Testis (tissue), 3 donors: ENCODE measurements around the gene MCEE. TPM values are rescaled to one million over a fixed set of nuclear protein-coding genes. Genes with fewer than 3 reads are reported as not detected.
"Not testable (repeated sequence)": the region's sequence is repeated elsewhere in the genome, so short reads cannot be mapped to it uniquely, and the experiment has no call there.

Source experiments
- DNase-seq: peaks from one replicate; pipeline ENCODE4 v3.0.0-alpha.2; 2019
- H3K27ac ChIP-seq, 2 donors: fragments of 200-600 bp; sonication (generic); one replicate each; pipeline ENCODE4 v1.5.1; 2019
- H3K27me3 ChIP-seq: fragments of 200-600 bp; sonication (generic); one replicate; pipeline ENCODE4 v1.5.1; 2019
- H3K36me3 ChIP-seq: fragments of 200-600 bp; sonication (generic); one replicate; pipeline ENCODE4 v1.5.1; 2017; ENCODE audit warnings: low read depth; ENCODE audit errors: missing control alignments
- H3K4me1 ChIP-seq: fragments of 200-600 bp; sonication (generic); one replicate; pipeline ENCODE4 v1.5.1; 2019
- H3K4me3 ChIP-seq, 2 donors: fragments of 200-600 bp; sonication (generic); one replicate each; pipeline ENCODE4 v1.5.1; 2017 to 2019
- H3K9me3 ChIP-seq: fragments of 200-600 bp; sonication (generic); one replicate; pipeline ENCODE4 v1.5.1; 2017
- POLR2A ChIP-seq: fragments of 450-650 bp; IDR thresholded peaks from one replicate; pipeline ENCODE4 v1.6.1; 2017; ENCODE audit warnings: antibody characterized with exemption, mild to moderate bottlenecking, moderate library complexity
- WGBS, 2 donors: methylation state at CpG; one replicate each; pipeline ENCODE4 v1.1.5; 2018; 5-methylcytosine and 5-hydroxymethylcytosine counted together
- intact Hi-C: fragments of 100-400 bp; cut with DNase I; formaldehyde crosslinking; loops from one replicate; pipeline ENCODE4 v1.15.1; 2023; ENCODE audit warnings: low total_unique reads
- polyA plus RNA-seq: library from polyadenylated mRNA; stranded (reverse); fragments of 350-450 nt; fragmentation: Illumina TruSeq; extraction: RNeasy Lipid Tissue Mini Kit (QIAGEN cat#74804); gene quantifications from one replicate; pipeline ENCODE4 v1.2.3, GENCODE V29; 2014; ENCODE audit warnings: low read depth, low replicate concordance; ENCODE audit not compliant: insufficient read depth
- total RNA-seq, 2 donors: library from RNA; depleted of rRNA; stranded (reverse); fragments of >200 nt; gene quantifications; one replicate each; pipeline ENCODE4 v1.2.3, GENCODE V29; 2016
- TF ChIP-seq, protein P1 (sequence below), 3 experiments: fragments of 450-650 bp in 2 of 3; fragments of 200-600 bp in 1 of 3; sonication (generic) in 1 of 3; IDR thresholded peaks; one replicate each; pipeline ENCODE4 v1.5.1; 2016 to 2019; ENCODE audit warnings: antibody characterized with exemption in 3 of 3, mild to moderate bottlenecking in 2 of 3, moderate library complexity in 1 of 3

Gene MCEE
- total and polyA plus RNA-seq, 3 donors from 2014 or later, result 7.7 to 14.6 (median 10.7) TPM

DNA sequence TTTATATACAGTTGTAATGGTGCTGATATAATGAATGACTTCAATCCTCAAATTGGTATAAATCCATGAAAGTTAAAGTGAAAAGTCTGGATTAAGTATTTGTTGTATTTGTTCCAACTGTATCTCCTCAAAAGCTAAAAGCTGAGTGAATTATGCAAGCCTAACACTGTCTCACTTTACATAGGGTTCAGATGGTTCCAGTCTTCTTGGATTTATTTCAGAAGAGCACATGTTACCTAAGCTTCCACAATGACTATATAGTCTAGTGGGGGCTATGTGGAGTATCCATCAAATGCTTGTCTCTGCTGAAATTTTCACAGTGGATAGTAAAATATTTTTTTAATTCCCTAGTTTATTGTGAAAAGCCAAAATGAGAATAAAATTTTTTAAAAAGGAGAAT, 13.0 kb downstream of the MCEE start:
- no peak for DNase-seq
- Histone ChIP-seq H3K27ac (no peak overlapping the region), H3K4me3 (no peak overlapping the region), H3K9me3 (no peaks in the 10 kb centered on the region), H3K36me3 (no peaks in the 10 kb centered on the region), H3K4me1 (no peaks in the 10 kb centered on the region), H3K27me3 (no peaks in the 10 kb centered on the region)
- intact Hi-C loops, result no loop called here
- TF ChIP-seq POLR2A, result no peak
- TF ChIP-seq, protein P1, sequence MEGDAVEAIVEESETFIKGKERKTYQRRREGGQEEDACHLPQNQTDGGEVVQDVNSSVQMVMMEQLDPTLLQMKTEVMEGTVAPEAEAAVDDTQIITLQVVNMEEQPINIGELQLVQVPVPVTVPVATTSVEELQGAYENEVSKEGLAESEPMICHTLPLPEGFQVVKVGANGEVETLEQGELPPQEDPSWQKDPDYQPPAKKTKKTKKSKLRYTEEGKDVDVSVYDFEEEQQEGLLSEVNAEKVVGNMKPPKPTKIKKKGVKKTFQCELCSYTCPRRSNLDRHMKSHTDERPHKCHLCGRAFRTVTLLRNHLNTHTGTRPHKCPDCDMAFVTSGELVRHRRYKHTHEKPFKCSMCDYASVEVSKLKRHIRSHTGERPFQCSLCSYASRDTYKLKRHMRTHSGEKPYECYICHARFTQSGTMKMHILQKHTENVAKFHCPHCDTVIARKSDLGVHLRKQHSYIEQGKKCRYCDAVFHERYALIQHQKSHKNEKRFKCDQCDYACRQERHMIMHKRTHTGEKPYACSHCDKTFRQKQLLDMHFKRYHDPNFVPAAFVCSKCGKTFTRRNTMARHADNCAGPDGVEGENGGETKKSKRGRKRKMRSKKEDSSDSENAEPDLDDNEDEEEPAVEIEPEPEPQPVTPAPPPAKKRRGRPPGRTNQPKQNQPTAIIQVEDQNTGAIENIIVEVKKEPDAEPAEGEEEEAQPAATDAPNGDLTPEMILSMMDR (IDR thresholded peaks at IDR 0.05), result no peak

DNA sequence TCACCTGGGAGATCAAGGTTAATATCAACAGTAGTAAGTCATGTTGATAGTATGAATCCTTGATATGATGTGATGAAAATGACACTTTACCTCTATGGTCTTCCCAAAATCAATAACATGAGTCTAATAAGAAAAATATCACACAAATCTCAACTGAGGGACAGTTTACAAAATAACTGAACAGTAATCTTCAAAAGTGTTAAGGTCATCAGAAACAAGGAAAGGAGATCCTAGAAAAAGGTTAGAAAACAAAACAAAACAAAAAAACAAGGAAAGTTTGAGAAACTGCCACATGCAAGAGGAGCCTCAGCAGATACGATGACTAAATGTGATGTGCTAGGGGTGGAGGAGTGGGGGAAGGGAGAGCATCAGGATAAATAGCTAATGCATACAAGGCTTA, 16.2 kb downstream of the MCEE start:
- no peak overlapping the region for H3K4me3 ChIP-seq
- no peak overlapping the region for H3K27ac ChIP-seq
- no peak for DNase-seq
- no peaks in the 10 kb centered on the region for H3K9me3 ChIP-seq
- H3K27me3 ChIP-seq, result no peaks in the 10 kb centered on the region
- intact Hi-C loops, result no loop called here
- 87 to 89% methylated on average over 1 of the region's 1 CpG for WGBS, 2 donors
- no peaks in the 10 kb centered on the region for H3K4me1 ChIP-seq
- TF ChIP-seq, protein P1 (IDR thresholded peaks at IDR 0.05), result no peak
- no peak for TF ChIP-seq POLR2A
- H3K36me3 ChIP-seq, result no peaks in the 10 kb centered on the region

DNA sequence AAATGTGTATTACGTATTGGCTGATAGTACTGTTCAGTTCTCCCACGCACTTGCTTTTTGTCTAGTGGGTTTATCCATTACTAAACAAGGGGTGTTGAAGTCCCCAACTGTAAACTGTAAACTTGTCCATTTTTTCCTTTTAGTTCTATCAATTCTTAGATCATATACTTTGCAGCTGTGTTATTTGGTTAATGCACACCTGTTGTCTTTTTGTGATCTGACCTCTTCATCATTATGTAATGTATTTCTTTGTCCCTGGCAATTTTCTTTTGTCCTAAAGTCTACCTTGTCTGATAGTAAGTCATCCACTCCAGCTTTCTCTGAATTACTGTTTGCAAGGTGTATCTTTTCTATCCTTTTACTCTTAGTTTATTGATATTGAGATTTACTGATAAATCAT, 21.9 kb downstream of the MCEE start:
- intact Hi-C loops, result no loop called here
- Histone ChIP-seq H3K9me3 (no peaks in the 10 kb centered on the region), H3K36me3 (no peaks in the 10 kb centered on the region), H3K4me1 (no peaks in the 10 kb centered on the region), H3K4me3 (no peak overlapping the region), H3K27ac (no peak overlapping the region), H3K27me3 (no peaks in the 10 kb centered on the region)
- no peak for TF ChIP-seq POLR2A
- TF ChIP-seq, protein P1 (IDR thresholded peaks at IDR 0.05), result no peak
- no peak for DNase-seq
- WGBS, 2 donors, result 86 to 87% methylated on average over 2 of the region's 2 CpGs

DNA sequence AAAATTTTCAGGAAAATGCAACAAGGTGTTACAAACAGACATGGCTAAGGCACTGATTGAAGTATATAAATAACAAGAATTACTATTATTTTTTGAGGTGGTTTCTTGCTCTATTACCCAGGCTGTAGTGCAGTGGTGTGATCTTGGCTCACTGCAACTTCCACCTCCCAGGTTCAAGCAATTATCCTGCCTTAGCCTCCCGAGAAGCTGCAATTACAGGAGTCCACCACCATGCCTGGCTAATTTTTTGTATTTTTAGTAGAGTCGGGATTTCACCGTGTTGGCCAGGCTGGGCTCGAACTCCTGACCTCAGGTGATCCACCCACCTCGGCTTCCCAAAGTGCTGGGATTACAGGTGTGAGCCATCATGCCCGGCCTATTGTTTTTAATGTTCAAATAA, 23.6 kb downstream of the MCEE start:
- intact Hi-C loops, result not testable (repeated sequence)

DNA sequence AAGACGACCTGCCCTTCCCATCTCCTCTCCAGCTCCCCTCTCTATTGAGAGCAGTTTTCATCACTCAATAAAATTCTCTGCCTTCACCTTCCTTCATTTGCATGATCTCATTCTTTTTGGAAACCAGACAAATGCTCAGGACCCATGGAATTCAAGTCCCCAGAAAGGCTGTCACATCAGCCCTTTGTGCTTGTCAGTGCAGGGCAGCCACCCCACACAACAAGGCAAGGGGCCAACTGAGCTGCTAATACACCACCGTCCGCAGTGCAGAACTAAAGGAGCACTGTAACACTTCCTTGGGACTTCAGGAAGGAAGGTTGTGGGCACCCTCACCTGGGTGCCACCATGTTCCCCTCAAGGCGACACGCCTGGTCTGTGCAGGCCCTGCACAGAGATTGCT, 26.2 kb downstream of the MCEE start:
- Histone ChIP-seq H3K9me3 (no peaks in the 10 kb centered on the region), H3K4me1 (no peaks in the 10 kb centered on the region), H3K4me3 (no peak overlapping the region), H3K36me3 (no peaks in the 10 kb centered on the region), H3K27ac (no peak overlapping the region), H3K27me3 (no peaks in the 10 kb centered on the region)
- 88 to 90% methylated on average over 5 of the region's 5 CpGs for WGBS, 2 donors
- intact Hi-C loops, result no loop called here
- TF ChIP-seq, protein P1 (IDR thresholded peaks at IDR 0.05), result no peak
- no peak for TF ChIP-seq POLR2A
- DNase-seq, result no peak

More for the DNA sequence above, 23.6 kb downstream of the MCEE start:
- DNase-seq, H3K27me3 ChIP-seq, H3K27ac ChIP-seq, H3K9me3 ChIP-seq, H3K4me3 ChIP-seq, H3K4me1 ChIP-seq, H3K36me3 ChIP-seq: not testable (repeated sequence)
- WGBS, 2 donors, result 86 to 88% methylated on average over 6 of the region's 6 CpGs
